HUES6 (cell line): ENCODE results near the gene GALNT9.

Experiments
- H3K27ac ChIP-seq: 2 replicates; pipeline ENCODE4 v1.7.0; 2013; ENCODE audit warnings: low read depth, mild to moderate bottlenecking, low read length, inconsistent platforms
- H3K27me3 ChIP-seq: 2 replicates; pipeline ENCODE4 v1.6.1; 2013; ENCODE audit warnings: low read length; ENCODE audit not compliant: control insufficient read depth, insufficient read depth
- H3K36me3 ChIP-seq: 2 replicates; pipeline ENCODE4 v1.6.1; 2013; ENCODE audit warnings: low read length; ENCODE audit not compliant: control insufficient read depth, insufficient read depth
- H3K4me1 ChIP-seq: 2 replicates; pipeline ENCODE4 v1.6.1; 2013; ENCODE audit warnings: low read length; ENCODE audit not compliant: control insufficient read depth, insufficient read depth
- H3K4me3 ChIP-seq: 2 replicates; pipeline ENCODE4 v1.5.1; 2013; ENCODE audit warnings: low read depth, low read length
- H3K9ac ChIP-seq: one replicate; pipeline ENCODE4 v1.6.1; 2013; ENCODE audit warnings: mild to moderate bottlenecking, low read length
- H3K9me3 ChIP-seq: 2 replicates; pipeline ENCODE4 v1.6.1; 2013; ENCODE audit warnings: low read depth, low read length; ENCODE audit not compliant: control insufficient read depth, insufficient read depth

GALNT9 gene

DNA sequence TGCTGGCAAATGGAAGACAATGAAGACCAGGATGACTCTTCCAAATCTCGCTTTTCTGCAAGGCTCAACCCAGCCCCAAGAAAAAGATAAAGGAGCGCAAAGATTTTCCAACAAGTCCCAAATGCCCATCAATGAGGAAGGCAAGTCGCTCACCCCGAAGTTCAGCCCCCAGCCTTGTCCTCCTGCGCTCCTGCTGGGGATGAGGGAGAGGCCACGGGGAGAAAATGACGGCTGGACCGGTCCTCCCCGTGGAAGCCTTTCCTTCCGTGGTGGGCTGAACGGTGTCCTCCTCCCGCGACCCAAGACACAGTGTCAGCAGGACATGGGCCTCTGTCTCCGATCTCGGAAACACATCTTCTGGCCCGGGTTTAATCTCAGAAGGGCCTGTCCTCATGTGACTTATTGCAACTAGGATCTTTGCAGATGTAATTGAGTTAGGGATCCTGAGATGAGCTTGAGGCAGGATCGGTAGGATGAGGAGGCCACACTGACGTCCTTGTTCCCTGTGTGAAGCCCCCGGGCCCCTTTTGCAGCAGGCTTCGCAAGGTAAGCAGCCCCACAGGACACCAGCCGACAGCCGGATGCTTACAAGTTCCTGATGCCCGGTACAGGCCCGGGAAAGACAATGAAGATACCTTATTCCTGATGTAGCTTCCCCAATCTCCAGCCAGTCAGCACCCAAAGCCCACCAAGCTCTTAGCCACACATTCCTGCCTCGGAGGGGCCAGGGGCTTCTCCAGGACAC, 64.2 kb downstream of the GALNT9 start:
- Histone ChIP-seq H3K27ac (no peak overlapping the region), H3K36me3 (no peaks in the 10 kb centered on the region), H3K27me3 (peaks cover 79% of the 10 kb centered on the region; the same call in 1 of the 2 replicates), H3K4me1 (no peaks in the 10 kb centered on the region), H3K9ac (no peak overlapping the region), H3K9me3 (no peaks in the 10 kb centered on the region), H3K4me3 (no peak overlapping the region)

DNA sequence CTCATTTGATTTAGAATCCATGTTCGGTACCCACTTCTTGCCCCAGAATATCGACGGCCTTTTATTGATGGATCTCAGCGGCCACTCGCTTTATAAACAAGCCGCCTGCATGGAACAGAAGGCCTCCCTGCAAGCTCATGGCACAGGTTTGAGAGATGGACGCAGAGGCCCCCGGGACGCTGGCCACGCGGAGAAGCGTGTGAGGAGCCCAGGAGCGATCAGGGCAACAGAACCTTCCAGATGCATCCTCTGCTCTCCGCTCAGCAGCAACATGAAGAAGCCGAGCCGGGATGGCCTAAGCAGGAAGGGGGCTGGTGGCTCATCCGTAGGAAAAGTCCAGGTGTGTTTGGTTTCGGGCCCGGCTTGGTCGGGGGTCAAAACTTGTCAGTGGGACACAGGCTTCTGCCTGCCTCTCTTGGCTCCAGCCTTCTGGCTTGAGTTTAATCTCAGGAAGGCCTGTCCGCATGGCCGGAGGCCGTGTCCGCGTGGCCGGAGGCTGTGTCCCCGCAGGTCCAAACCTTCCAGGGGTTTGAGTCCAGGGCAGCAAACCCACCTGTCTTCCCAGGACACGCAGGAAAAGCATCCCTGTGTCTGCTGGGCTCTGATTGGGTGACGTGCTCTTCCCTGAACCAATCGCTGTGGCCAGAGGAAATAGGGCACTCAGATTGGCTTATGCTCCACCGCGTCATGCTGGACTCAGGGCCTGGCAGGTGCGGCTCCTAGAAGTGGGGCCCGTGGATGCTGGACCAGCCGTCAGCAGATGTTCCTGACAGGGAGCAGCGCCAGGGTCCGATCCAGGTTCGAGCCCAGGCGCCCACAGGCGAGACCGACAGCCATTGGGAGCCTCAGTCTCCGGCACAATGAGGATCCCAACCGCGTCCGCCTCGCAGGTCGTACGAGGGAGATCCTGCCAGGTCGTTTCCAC, 65.0 kb downstream of the GALNT9 start:
- no peak overlapping the region for H3K4me3 ChIP-seq
- H3K27ac ChIP-seq, result no peak overlapping the region
- H3K9me3 ChIP-seq, result no peaks in the 10 kb centered on the region
- H3K4me1 ChIP-seq, result peaks cover 3% of the 10 kb centered on the region; the same call in 1 of the 2 replicates
- no peaks in the 10 kb centered on the region for H3K36me3 ChIP-seq
- no peak overlapping the region for H3K9ac ChIP-seq
- peaks cover 70% of the 10 kb centered on the region; the same call in 1 of the 2 replicates for H3K27me3 ChIP-seq

DNA sequence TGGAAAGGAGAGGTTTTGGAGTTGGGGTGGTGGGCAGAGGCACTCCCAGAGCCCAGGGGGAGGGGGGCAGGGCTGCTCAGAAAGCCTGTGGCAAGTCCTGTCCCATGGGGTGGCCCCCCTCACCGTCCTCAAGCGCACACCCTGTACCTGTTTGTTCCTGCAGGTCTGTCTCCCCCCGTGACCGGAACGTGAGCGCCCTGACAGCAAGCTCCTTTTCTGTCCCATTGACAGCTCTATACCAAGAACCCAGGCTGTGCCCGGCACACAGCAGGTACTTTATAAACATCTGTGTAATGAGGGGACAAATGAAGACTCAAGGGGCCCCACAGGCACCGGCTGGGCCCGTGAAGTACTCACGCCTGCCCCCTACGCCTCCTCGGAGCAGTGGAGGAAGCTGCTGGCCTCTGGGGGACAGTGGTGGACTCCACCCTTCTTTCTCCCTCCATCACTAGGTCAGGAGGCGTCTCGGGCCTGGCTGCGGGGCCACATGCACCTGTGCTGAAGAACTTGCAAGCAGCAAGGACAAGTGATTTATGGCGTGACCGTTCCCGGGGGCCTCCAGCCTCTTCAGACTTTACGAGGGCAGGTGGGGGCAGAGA, 65.8 kb downstream of the GALNT9 start:
- Histone ChIP-seq H3K9ac (no peak overlapping the region), H3K36me3 (no peaks in the 10 kb centered on the region), H3K27me3 (peaks cover 70% of the 10 kb centered on the region; the same call in 1 of the 2 replicates), H3K27ac (no peak overlapping the region), H3K4me1 (peaks cover 6% of the 10 kb centered on the region; the same call in 1 of the 2 replicates), H3K9me3 (no peaks in the 10 kb centered on the region), H3K4me3 (no peak overlapping the region)

DNA sequence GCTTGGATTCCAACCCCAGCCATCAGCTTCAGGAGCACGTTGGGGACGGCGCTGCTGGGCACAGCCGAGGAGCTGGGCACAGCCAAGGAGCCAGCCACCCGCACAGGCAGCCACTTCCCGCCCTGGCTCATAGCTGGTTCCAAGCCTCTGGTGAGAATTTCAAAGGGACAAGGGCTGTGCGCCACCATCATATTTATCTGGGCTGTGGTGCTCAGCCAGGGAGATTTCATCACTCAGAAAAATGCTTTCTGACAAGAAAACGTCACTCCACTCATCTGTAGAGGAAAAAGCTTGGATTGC, 66.4 kb downstream of the GALNT9 start:
- Histone ChIP-seq H3K27me3 (peaks cover 67% of the 10 kb centered on the region; the same call in 1 of the 2 replicates), H3K9me3 (no peaks in the 10 kb centered on the region), H3K4me1 (peaks cover 6% of the 10 kb centered on the region; the same call in 1 of the 2 replicates), H3K36me3 (no peaks in the 10 kb centered on the region), H3K27ac (no peak overlapping the region), H3K4me3 (no peak overlapping the region), H3K9ac (no peak overlapping the region)

DNA sequence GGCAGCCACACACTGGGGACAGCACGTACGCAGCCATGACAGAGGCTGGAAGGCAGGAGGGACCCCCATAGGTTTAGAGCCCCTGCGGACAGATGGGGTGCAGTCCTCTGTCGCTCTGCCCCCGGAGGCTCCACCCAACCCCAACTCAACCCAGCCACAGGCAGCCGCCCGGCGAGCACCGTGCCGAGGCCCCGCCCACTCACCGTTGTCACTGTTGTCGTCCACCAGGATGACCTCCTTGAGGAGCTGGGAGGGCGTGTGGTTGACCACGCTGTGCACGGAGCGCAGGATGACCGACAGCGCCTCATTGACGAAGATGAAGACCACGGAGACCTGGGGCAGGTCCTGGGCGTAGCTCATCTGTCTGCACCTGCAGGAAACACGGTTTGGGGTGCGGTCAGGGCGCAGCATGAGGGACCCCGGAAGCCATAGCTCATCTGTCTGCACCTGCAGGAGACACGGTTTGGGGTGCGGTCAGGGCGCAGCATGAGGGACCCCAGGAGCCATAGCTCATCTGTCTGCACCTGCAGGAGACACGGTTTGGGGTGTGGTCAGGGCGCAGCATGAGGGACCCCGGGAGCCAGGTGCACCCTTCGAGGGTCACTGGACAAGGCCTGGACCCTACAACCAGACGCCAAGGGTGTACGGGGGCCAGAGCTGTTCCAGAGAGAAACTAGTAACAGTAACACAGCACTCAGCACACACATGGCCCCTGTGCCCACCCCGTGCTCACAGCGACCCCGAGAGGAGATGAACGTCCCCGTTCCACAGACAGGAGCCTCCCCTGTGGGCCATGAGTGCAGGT, 66.9 kb downstream of the GALNT9 start:
- Histone ChIP-seq H3K36me3 (no peaks in the 10 kb centered on the region), H3K27me3 (peaks cover 62% of the 10 kb centered on the region; the same call in 1 of the 2 replicates), H3K9me3 (no peaks in the 10 kb centered on the region), H3K27ac (no peak overlapping the region), H3K4me1 (peaks cover 6% of the 10 kb centered on the region; the same call in 1 of the 2 replicates), H3K9ac (no peak overlapping the region), H3K4me3 (no peak overlapping the region)

DNA sequence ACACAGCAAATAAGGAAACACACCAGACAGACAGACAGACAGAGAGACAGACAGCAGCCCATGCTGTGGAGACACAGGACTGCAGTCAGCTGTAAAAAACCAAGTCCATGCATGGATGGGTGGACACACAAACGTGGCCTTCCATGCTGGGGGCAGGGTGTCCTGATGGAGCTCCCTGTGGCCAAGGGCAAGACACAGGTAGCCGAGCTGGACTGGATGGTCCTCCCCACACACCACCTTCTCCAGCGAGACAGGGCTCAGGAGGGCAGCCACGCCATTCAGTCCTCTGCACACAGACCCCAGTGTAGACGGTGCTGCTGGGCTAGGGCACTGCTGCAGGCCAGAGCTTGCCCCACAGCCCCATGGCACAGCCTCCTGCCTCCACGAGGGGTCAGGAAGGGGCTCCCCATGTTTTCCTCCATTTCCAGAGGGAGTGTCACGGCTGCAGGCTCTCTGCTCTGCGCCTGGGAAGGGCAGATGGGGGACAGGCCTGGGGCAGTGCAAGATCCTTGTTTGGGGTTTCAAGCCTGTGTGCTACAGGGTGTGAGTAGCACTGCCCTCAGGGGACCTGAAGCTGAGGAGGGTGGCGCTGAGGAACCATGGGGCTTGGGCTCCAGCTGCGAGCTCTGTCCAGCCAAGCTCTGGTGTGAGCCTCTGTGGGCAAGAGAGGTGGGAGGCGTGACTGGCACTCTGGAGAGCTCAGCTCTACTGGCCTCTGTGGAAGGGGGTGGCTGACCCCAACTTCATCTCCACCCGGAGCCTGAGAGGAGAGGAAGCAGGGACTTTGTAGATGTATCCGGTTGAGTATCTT, 67.9 kb downstream of the GALNT9 start:
- Histone ChIP-seq H3K4me1 (peaks cover 6% of the 10 kb centered on the region; the same call in 1 of the 2 replicates), H3K27me3 (peaks cover 54% of the 10 kb centered on the region; the same call in 1 of the 2 replicates), H3K9ac (no peak overlapping the region), H3K4me3 (no peak overlapping the region), H3K9me3 (no peaks in the 10 kb centered on the region), H3K36me3 (no peaks in the 10 kb centered on the region), H3K27ac (no peak overlapping the region)

DNA sequence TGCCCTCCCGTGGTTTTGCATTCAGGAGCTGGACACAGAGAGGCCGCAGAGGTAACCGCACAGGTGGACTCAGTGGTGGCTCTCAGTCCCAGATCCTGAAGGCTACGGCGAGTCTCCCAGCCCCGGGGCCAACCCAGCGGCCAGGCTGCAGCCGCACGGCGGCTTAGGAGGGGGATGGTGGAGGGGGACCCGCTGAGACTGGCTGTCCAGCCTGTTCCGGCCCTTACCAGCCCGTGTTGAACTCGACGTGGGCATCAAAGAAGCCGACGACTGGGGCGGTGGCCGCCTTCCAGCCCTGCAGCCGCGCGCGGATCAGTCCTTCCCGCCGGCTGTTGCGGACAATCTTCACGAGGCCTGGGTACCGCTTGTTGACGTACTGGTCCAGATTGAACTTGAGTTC, 68.7 kb downstream of the GALNT9 start:
- Histone ChIP-seq H3K9me3 (no peaks in the 10 kb centered on the region), H3K9ac (no peak overlapping the region), H3K27me3 (peaks cover 46% of the 10 kb centered on the region; the same call in 1 of the 2 replicates), H3K36me3 (no peaks in the 10 kb centered on the region), H3K4me1 (peaks cover 7% of the 10 kb centered on the region), H3K4me3 (no peak overlapping the region), H3K27ac (no peak overlapping the region)

DNA sequence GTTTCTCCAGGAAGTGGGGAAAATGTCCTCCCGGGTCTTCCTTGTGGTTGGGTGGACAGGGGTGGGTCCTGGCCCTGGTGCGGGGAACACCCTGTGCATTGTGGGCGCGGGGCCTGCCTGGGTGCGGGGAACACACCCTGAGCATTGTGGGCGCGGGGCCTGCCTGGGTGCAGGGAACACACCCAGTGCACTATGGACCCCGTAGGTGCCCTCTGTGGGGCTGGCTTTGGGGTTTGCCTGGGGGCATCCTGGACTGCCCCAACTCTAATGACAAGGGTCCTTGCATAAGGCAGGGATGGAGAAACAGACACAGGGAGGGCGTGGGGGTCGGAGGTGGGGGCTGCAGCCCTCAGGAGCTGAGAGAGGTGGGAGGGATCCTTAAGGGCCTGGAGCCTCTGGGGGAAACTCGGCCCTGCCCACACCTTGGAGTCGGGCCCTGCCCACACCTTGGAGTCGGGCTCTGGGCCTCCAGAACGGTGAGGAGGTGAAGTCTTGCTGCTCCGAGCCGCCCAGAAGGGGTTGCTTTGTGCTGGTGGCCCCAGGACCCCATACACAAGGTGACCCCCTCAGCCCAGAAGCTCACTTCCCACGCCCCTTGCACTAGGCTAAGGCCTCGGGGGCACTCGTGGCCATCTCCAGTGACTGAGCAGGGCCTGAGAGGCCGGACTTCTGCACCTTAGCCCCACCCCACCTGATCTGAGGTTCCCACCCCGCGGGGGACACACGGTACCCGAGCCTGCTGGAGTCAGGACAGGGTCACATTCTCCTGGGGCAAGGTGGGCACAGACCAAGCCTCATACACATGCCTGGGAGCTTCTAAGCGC, 69.3 kb downstream of the GALNT9 start:
- no peak overlapping the region for H3K9ac ChIP-seq
- H3K4me1 ChIP-seq, result peaks cover 11% of the 10 kb centered on the region
- H3K36me3 ChIP-seq, result no peaks in the 10 kb centered on the region
- no peak overlapping the region for H3K27ac ChIP-seq
- H3K9me3 ChIP-seq, result no peaks in the 10 kb centered on the region
- peaks cover 40% of the 10 kb centered on the region; the same call in 1 of the 2 replicates for H3K27me3 ChIP-seq
- no peak overlapping the region for H3K4me3 ChIP-seq

DNA sequence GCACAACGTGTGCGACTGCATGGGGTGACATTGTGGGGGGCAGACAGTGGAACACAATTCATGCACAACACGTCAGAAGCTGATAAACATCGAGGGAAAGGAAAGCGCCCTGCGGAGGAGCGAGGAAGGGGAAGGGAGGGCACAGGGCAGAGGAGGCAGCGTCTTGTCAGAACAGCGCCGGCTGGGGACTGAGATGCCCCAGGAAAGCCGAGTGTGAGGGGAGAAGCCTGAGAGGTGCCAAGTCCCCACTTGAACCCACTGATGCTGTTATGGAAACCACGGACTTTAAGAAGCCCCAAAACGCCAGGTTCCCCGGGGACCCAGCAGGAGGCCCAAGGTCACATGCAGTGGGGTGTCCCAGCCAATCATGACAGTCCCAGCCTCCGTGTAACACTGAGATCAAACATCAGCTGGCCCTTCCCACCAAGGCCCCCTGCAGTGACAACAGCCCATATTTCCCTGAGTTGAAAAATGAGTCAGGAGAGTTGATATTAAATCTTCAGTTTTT, 70.0 kb downstream of the GALNT9 start:
- no peak overlapping the region for H3K27ac ChIP-seq
- H3K4me1 ChIP-seq, result peaks cover 13% of the 10 kb centered on the region
- no peaks in the 10 kb centered on the region for H3K36me3 ChIP-seq
- H3K27me3 ChIP-seq, result peaks cover 36% of the 10 kb centered on the region; the same call in 1 of the 2 replicates
- no peaks in the 10 kb centered on the region for H3K9me3 ChIP-seq
- H3K4me3 ChIP-seq, result no peak overlapping the region
- H3K9ac ChIP-seq, result no peak overlapping the region
